ENCODE results near the gene SMIM44.
A peak's percentile ranks its signal among the peaks of the same experiment; 100 is the strongest.

Gene SMIM44

DNA sequence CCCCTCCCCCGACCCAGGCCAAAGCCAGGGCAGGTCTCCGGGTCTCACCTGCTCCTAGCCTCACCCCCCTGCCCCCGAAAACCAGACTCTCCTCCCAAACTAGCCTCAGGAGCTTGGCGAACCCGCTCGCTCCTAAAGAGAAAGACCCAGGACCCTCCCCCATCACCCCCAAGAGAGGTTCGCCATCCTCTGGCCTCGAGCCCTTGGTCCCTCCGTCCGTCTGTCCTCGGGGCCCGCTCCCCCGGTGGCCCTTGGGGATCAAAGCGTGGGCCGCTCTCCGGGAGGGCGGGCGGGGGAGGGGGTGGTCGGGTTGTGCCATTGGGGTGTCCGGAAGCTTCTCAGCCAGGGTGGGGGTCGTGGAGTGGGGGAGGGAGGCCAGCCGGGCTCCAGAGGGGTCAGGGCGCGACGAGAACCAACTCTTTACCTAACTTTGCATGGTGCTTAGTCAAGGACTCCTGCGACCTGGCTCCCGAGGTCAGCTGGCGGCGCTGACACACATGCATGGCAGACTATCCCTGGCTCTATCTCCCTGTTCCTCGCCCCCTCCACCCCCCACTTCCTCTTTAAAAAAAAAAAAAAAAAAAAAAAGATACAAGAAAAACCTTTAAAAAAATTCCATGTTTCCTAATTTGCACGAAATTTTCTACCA lies 18.5 kb downstream of the SMIM44 start:
- Histone ChIP-seq H3K4me1 (ENCODE audit: control insufficient read depth, insufficient read depth, low read length, unreplicated experiment) (peaks cover 3% of the 10 kb centered on the region), H3K27me3 (ENCODE audit: insufficient read depth, low read length) (no peaks in the 10 kb centered on the region), H3K27ac (ENCODE audit: low read depth, low read length) (no peak overlapping the region)

DNA sequence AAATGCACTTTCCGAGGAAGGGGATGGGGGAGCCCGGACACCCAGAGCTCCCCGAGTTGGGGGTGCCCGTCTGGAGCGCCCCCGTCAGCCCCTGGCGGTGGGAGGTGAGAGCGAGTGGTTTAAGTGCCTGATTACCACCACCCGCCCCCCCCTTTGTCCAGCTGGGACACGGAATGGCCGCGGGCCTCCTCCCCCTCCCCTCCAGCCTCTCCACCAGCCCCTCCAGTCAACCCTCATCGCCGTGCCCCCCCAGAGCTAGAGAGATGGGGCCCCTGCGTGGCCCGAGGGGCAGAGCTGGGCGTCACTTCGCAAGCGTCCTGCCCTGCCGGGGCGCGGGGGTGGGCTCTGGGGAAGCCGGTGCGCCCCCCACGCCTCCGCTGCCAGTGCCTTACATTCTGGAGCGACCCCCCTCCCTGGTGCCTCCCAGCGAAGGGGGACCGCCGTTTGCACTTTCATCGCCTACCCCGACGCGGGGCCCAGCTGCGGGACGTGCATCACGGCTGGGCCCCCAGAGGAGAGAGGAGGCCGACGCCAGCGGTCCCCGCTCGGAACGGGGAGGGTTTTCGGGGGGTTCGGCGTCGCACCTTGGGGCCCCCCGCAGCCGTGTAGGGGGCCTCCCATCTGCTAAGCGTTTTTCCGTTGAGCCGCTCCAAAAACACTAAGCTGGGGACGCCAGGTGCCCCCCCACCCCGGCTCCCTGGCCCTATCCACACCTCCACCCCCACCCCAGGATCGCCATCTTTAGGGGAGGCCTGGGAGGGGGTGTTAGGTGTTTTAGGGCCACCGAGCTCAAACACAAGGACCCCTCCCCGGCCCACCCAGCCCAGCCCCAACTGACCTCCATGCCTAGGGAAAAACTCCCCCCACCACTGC lies 19.3 kb downstream of the SMIM44 start:
- H2AFZ ChIP-seq (ENCODE audit: low read length, unreplicated experiment) = no peak overlapping the region
- H3K27ac ChIP-seq (ENCODE audit: low read depth, low read length) = no peak overlapping the region
- H3K27me3 ChIP-seq (ENCODE audit: insufficient read depth, low read length) = no peaks in the 10 kb centered on the region
- H3K79me2 ChIP-seq (ENCODE audit: control insufficient read depth, insufficient read depth, low read length, unreplicated experiment) = no peaks in the 10 kb centered on the region
- peaks cover 9% of the 10 kb centered on the region for H3K4me1 ChIP-seq (ENCODE audit: control insufficient read depth, insufficient read depth, low read length, unreplicated experiment)
- H3K36me3 ChIP-seq (ENCODE audit: insufficient read depth, low read length) = peaks cover 2% of the 10 kb centered on the region; the same call in 1 of the 2 replicates
- H3K4me3 ChIP-seq (ENCODE audit: low read depth, low read length) = no peak overlapping the region

More for the DNA sequence above, 18.5 kb downstream of the SMIM44 start:
- H3K79me2 ChIP-seq (ENCODE audit: control insufficient read depth, insufficient read depth, low read length, unreplicated experiment) = no peaks in the 10 kb centered on the region
- H3K36me3 ChIP-seq (ENCODE audit: insufficient read depth, low read length) = peaks cover 2% of the 10 kb centered on the region; the same call in 1 of the 2 replicates
- H2AFZ ChIP-seq (ENCODE audit: low read length, unreplicated experiment) = no peak overlapping the region
- no peak overlapping the region for H3K4me3 ChIP-seq (ENCODE audit: low read depth, low read length)

DNA sequence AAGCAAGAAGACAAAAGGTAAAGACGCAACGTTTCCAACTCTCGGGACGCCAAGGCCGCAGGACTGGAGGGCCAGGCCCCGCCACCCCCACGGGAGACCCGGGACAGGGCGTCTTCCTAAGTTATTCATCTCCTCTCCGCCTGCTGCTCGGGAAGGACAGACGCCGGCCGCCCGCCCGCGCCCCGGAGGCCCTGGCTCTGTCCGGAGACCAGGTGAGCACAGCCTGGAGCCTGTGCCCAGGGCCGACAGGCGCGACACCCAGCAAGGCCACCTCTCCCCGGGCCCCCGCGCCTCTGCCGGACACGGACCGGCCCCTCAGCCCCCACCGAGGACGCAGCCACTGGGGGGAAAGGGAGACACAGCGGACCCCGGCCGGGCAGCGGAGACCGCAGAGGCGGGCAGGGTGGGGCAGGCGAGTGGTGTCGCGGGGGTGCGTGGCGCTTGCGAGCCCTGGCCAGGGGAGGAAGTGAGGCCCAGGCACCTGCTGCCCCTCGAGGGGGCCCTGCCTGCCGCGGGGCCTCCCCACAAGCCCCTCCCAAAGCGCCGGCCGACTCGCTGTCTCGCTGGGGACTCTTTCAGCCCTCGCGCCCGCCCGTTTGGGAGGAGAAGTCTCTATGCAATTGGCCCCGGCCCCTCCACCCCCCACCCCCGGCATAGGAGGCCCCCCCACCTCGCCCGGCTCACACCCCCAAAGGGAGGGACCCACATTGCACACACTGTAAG lies 20.1 kb downstream of the SMIM44 start:
- H3K36me3 ChIP-seq (ENCODE audit: insufficient read depth, low read length) = peaks cover 2% of the 10 kb centered on the region; the same call in 1 of the 2 replicates
- no peak overlapping the region for H3K4me3 ChIP-seq (ENCODE audit: low read depth, low read length)
- H3K4me1 ChIP-seq (ENCODE audit: control insufficient read depth, insufficient read depth, low read length, unreplicated experiment) = peaks cover 16% of the 10 kb centered on the region
- H3K79me2 ChIP-seq (ENCODE audit: control insufficient read depth, insufficient read depth, low read length, unreplicated experiment) = no peaks in the 10 kb centered on the region
- no peaks in the 10 kb centered on the region for H3K27me3 ChIP-seq (ENCODE audit: insufficient read depth, low read length)
- H2AFZ ChIP-seq (ENCODE audit: low read length, unreplicated experiment) = no peak overlapping the region
- no peak overlapping the region for H3K27ac ChIP-seq (ENCODE audit: low read depth, low read length)

- H3K27me3 ChIP-seq (ENCODE audit: insufficient read depth, low read length) = no peaks in the 10 kb centered on the region
- H3K4me1 ChIP-seq (ENCODE audit: control insufficient read depth, insufficient read depth, low read length, unreplicated experiment) = peaks cover 21% of the 10 kb centered on the region
- no peaks in the 10 kb centered on the region for H3K79me2 ChIP-seq (ENCODE audit: control insufficient read depth, insufficient read depth, low read length, unreplicated experiment)
- H3K27ac ChIP-seq (ENCODE audit: low read depth, low read length) = peak overlapping the region; percentile 57; the same call in 1 of the 2 replicates
- no peak overlapping the region for H3K4me3 ChIP-seq (ENCODE audit: low read depth, low read length)
- no peak overlapping the region for H2AFZ ChIP-seq (ENCODE audit: low read length, unreplicated experiment)
- H3K36me3 ChIP-seq (ENCODE audit: insufficient read depth, low read length) = peaks cover 5% of the 10 kb centered on the region; the same call in 1 of the 2 replicates
Measured at GRCh38 chr19:3459965-3460582, 23.2 kb downstream of the SMIM44 start.

DNA sequence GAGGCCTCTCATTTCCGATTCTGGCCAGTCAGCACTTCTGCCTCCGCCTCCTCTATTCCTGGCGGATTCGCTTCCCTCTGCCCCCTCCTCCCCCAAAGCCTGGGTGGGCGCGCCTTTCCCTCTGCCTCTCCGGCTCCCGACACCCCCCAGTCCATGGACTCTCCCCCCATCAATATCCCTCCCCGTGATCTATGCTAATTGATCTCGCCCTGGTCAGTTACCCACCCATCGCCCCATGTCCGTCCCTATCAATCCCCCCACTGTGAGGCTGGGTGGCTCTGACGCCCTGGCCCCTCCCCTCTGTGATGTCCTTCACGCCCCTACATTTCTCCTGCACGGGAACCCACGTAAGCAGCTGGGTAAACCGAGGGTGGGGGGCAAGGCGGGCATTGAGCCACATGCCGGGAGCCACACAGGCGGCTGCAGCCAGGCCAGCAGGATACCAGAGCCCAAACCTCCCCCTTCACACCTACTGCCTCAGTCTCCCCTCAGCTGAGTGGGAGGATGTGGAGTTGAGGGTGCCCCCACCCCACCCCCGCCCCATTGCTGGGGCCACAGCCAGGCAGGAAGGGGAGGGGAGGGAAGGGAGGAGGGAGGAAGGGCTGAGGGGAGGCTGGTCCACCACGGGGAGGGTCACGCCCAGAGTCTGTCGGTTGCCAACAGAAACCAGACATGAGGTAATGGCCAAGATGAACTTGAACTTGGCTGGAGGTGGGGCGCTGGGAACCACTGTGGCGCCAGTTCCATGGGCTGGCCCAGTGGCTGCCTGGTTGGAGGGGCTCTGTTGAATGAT lies 24.0 kb downstream of the SMIM44 start:
- Histone ChIP-seq H3K4me3 (ENCODE audit: low read depth, low read length) (no peak overlapping the region), H3K27me3 (ENCODE audit: insufficient read depth, low read length) (no peaks in the 10 kb centered on the region), H3K27ac (ENCODE audit: low read depth, low read length) (peak overlapping the region; percentile 57)

GRCh38 chr19:3458229-3459088 lies 24.8 kb downstream of the SMIM44 start:
- no peak overlapping the region for H2AFZ ChIP-seq (ENCODE audit: low read length, unreplicated experiment)
- peaks cover 21% of the 10 kb centered on the region for H3K4me1 ChIP-seq (ENCODE audit: control insufficient read depth, insufficient read depth, low read length, unreplicated experiment)
- peak overlapping the region; percentile 57 for H3K27ac ChIP-seq (ENCODE audit: low read depth, low read length)
- H3K79me2 ChIP-seq (ENCODE audit: control insufficient read depth, insufficient read depth, low read length, unreplicated experiment) = no peaks in the 10 kb centered on the region
- H3K27me3 ChIP-seq (ENCODE audit: insufficient read depth, low read length) = no peaks in the 10 kb centered on the region
- no peak overlapping the region for H3K4me3 ChIP-seq (ENCODE audit: low read depth, low read length)
- H3K36me3 ChIP-seq (ENCODE audit: insufficient read depth, low read length) = peaks cover 8% of the 10 kb centered on the region; the same call in 1 of the 2 replicates

More for the DNA sequence above, 24.0 kb downstream of the SMIM44 start:
- Histone ChIP-seq H2AFZ (ENCODE audit: low read length, unreplicated experiment) (no peak overlapping the region), H3K36me3 (ENCODE audit: insufficient read depth, low read length) (peaks cover 8% of the 10 kb centered on the region; the same call in 1 of the 2 replicates), H3K79me2 (ENCODE audit: control insufficient read depth, insufficient read depth, low read length, unreplicated experiment) (no peaks in the 10 kb centered on the region), H3K4me1 (ENCODE audit: control insufficient read depth, insufficient read depth, low read length, unreplicated experiment) (peaks cover 21% of the 10 kb centered on the region)

DNA sequence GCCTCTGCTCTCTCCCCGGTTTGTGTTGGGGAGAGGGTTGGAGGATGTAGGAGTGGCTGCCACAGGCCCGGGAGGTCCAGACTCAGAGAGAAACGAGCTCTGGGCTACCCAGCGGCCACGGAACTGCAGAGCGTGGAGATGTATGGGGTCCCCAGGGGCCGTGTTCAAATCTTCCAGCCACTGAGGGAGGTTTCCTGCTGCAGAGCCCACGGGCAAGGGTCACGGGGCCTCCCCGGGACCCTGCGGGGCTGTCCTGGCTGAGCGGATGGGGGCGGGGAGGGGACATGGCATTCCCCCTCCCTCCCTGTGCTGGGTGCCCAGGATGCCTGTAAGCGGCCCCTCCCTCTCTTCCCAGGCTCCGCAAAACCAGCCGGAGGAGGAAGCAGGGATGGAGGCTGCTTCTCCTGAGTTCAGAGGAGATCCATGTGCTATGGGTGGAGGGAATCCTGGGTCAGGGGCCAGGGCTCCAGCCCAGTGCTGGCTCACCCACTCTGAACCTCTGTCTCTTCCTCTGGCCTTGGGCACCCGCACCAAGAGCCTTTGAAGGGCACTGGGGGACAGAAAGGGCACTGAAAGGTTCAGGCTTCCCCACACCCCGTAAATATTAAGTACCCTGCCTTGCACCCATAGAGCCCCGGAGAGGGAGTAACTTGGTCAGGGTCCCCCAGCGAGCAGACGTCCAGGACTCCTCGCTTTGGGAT lies 25.6 kb downstream of the SMIM44 start:
- Histone ChIP-seq H3K4me1 (ENCODE audit: control insufficient read depth, insufficient read depth, low read length, unreplicated experiment) (peaks cover 21% of the 10 kb centered on the region), H3K79me2 (ENCODE audit: control insufficient read depth, insufficient read depth, low read length, unreplicated experiment) (peaks cover under 1% of the 10 kb centered on the region), H2AFZ (ENCODE audit: low read length, unreplicated experiment) (no peak overlapping the region), H3K27me3 (ENCODE audit: insufficient read depth, low read length) (no peaks in the 10 kb centered on the region), H3K27ac (ENCODE audit: low read depth, low read length) (peak overlapping the region; percentile 57; the same call in 1 of the 2 replicates), H3K4me3 (ENCODE audit: low read depth, low read length) (no peak overlapping the region), H3K36me3 (ENCODE audit: insufficient read depth, low read length) (peaks cover 8% of the 10 kb centered on the region; the same call in 1 of the 2 replicates)

- no peaks in the 10 kb centered on the region for H3K27me3 ChIP-seq (ENCODE audit: insufficient read depth, low read length)
- H3K36me3 ChIP-seq (ENCODE audit: insufficient read depth, low read length) = peaks cover 12% of the 10 kb centered on the region; the same call in 1 of the 2 replicates
- H3K4me3 ChIP-seq (ENCODE audit: low read depth, low read length) = no peak overlapping the region
- H3K79me2 ChIP-seq (ENCODE audit: control insufficient read depth, insufficient read depth, low read length, unreplicated experiment) = peaks cover 5% of the 10 kb centered on the region
- H3K4me1 ChIP-seq (ENCODE audit: control insufficient read depth, insufficient read depth, low read length, unreplicated experiment) = peaks cover 21% of the 10 kb centered on the region
- H3K27ac ChIP-seq (ENCODE audit: low read depth, low read length) = peak overlapping the region; percentile 57; the same call in 1 of the 2 replicates
- no peak overlapping the region for H2AFZ ChIP-seq (ENCODE audit: low read length, unreplicated experiment)
Measured at GRCh38 chr19:3456925-3457527, 26.2 kb downstream of the SMIM44 start.

Measured in ACC112 (cell line).